H9 (cell line): ENCODE measurements around the gene MAPKAP1. TPM values are rescaled to one million over a fixed set of nuclear protein-coding genes. Genes with fewer than 3 reads are reported as not detected.

ENCODE experiments used
- DNase-seq: peaks from one replicate; pipeline ENCODE4 v3.0.0-alpha.2; 2017
- H2AFZ ChIP-seq: one replicate; pipeline ENCODE4 v1.6.1; 2013; ENCODE audit warnings: mild to moderate bottlenecking, low read length, control low read depth, moderate library complexity
- H2AK5ac ChIP-seq: 2 replicates; pipeline ENCODE4 v1.6.1; 2013; ENCODE audit warnings: low read length, control low read depth, mixed read lengths; ENCODE audit not compliant: insufficient read length
- H2BK120ac ChIP-seq: one replicate; pipeline ENCODE4 v1.6.1; 2013; ENCODE audit warnings: low read depth, mild to moderate bottlenecking, low read length, control low read depth, inconsistent platforms; ENCODE audit not compliant: poor library complexity, severe bottlenecking
- H2BK12ac ChIP-seq: 2 replicates; pipeline ENCODE4 v1.6.1; 2013; ENCODE audit warnings: low read length, control low read depth, mixed read lengths, low read depth; ENCODE audit not compliant: insufficient read length
- H2BK15ac ChIP-seq: 2 replicates; pipeline ENCODE4 v1.6.1; 2013; ENCODE audit warnings: low read depth, low read length, control low read depth
- H2BK20ac ChIP-seq: one replicate; pipeline ENCODE4 v1.6.1; 2013; ENCODE audit warnings: low read depth, mild to moderate bottlenecking, low read length, control low read depth, inconsistent platforms; ENCODE audit not compliant: poor library complexity, severe bottlenecking
- H2BK5ac ChIP-seq: 2 replicates; pipeline ENCODE4 v1.6.1; 2013; ENCODE audit warnings: low read length, control low read depth, mixed read lengths; ENCODE audit not compliant: insufficient read length
- H3K14ac ChIP-seq: 2 replicates; pipeline ENCODE4 v1.6.1; 2013; ENCODE audit warnings: low read length, control low read depth; ENCODE audit not compliant: insufficient read depth
- H3K18ac ChIP-seq: 2 replicates; pipeline ENCODE4 v1.6.1; 2013; ENCODE audit warnings: low read depth, mild to moderate bottlenecking, mixed read lengths, low read length, control low read depth; ENCODE audit not compliant: insufficient read length
- H3K23ac ChIP-seq: 2 replicates; pipeline ENCODE4 v1.6.1; 2013; ENCODE audit warnings: low read length, control low read depth, mixed read lengths, low read depth; ENCODE audit not compliant: insufficient read length
- H3K23me2 ChIP-seq: 2 replicates; pipeline ENCODE4 v1.6.1; 2013; ENCODE audit warnings: low read depth, mild to moderate bottlenecking, mixed read lengths, low read length, control low read depth; ENCODE audit not compliant: insufficient read length, poor library complexity, severe bottlenecking
- H3K27ac ChIP-seq: 2 replicates; pipeline ENCODE4 v1.5.1; 2013; ENCODE audit warnings: low read length, control low read depth, mixed read lengths, low read depth; ENCODE audit not compliant: insufficient read length
- H3K27me3 ChIP-seq: 2 replicates; pipeline ENCODE4 v1.6.1; 2013; ENCODE audit warnings: low read length, control low read depth, inconsistent platforms; ENCODE audit not compliant: insufficient read depth
- H3K4ac ChIP-seq: 2 replicates; pipeline ENCODE4 v1.6.1; 2013; ENCODE audit warnings: low read depth, mild to moderate bottlenecking, control low read depth, inconsistent platforms, low read length, moderate library complexity
- H3K4me1 ChIP-seq: 2 replicates; pipeline ENCODE4 v1.6.1; 2013; ENCODE audit warnings: low read length, control low read depth, inconsistent platforms; ENCODE audit not compliant: insufficient read depth
- H3K4me2 ChIP-seq: 2 replicates; pipeline ENCODE4 v1.6.1; 2013; ENCODE audit warnings: low read length, control low read depth, mixed read lengths; ENCODE audit not compliant: insufficient read length, insufficient read depth
- H3K56ac ChIP-seq: 2 replicates; pipeline ENCODE4 v1.6.1; 2013; ENCODE audit warnings: low read depth, mild to moderate bottlenecking, mixed read lengths, low read length, control low read depth; ENCODE audit not compliant: insufficient read length
- H3K79me1 ChIP-seq: 2 replicates; pipeline ENCODE4 v1.6.1; 2013; ENCODE audit warnings: low read depth, mild to moderate bottlenecking, moderate library complexity, low read length, control low read depth, inconsistent platforms; ENCODE audit not compliant: insufficient read depth, poor library complexity, severe bottlenecking
- H3K79me2 ChIP-seq: 2 replicates; pipeline ENCODE4 v1.6.1; 2013; ENCODE audit warnings: low read length, control low read depth, inconsistent platforms; ENCODE audit not compliant: insufficient read depth
- H3K9ac ChIP-seq: 2 replicates; pipeline ENCODE4 v1.6.1; 2013; ENCODE audit warnings: low read length, control low read depth, mixed read lengths; ENCODE audit not compliant: insufficient read length; ENCODE audit errors: extremely low read depth
- H3K9me3 ChIP-seq: one replicate; pipeline ENCODE4 v1.6.1; 2013; ENCODE audit warnings: low read depth, low read length, inconsistent platforms; ENCODE audit not compliant: control insufficient read depth
- H3T11ph ChIP-seq: one replicate; pipeline ENCODE4 v1.6.1; 2013; ENCODE audit warnings: mild to moderate bottlenecking, low read length, control low read depth, inconsistent platforms
- H4K20me1 ChIP-seq: one replicate; pipeline ENCODE4 v1.6.1; 2013; ENCODE audit not compliant: control insufficient read depth, insufficient read length, insufficient read depth
- H4K5ac ChIP-seq: 2 replicates; pipeline ENCODE4 v1.6.1; 2013; ENCODE audit warnings: low read depth, mild to moderate bottlenecking, mixed read lengths, low read length, control low read depth; ENCODE audit not compliant: insufficient read length
- H4K8ac ChIP-seq: replicated peaks from 2 replicates; pipeline ENCODE4 v1.6.1; 2013; ENCODE audit warnings: low read length, control low read depth, mixed read lengths, low read depth; ENCODE audit not compliant: insufficient read length
- H4K91ac ChIP-seq: 2 replicates; pipeline ENCODE4 v1.6.1; 2013; ENCODE audit warnings: low read depth, mild to moderate bottlenecking, moderate library complexity, mixed read lengths, low read length, control low read depth; ENCODE audit not compliant: insufficient read length
- H3K27ac Mint-ChIP-seq, 3 experiments: 2 replicates in 2 of 3; 3 replicates in 1 of 3; pipeline ENCODE4 v1.8.0; 2020 to 2021; ENCODE audit warnings: mixed read lengths in 3 of 3, mild to moderate bottlenecking in 1 of 3, moderate library complexity in 1 of 3
- H3K27me3 Mint-ChIP-seq: 2 replicates; pipeline ENCODE4 v1.8.0; 2021; ENCODE audit warnings: low read depth, mild to moderate bottlenecking, moderate library complexity, mixed read lengths
- H3K36me3 Mint-ChIP-seq, 3 experiments: 2 replicates in 2 of 3; 3 replicates in 1 of 3; pipeline ENCODE4 v1.8.0; 2020 to 2021; ENCODE audit warnings: low read depth in 3 of 3, mixed read lengths in 3 of 3; ENCODE audit not compliant: insufficient read depth in 1 of 3
- H3K4me1 Mint-ChIP-seq, 2 experiments: 2 replicates each; pipeline ENCODE4 v1.8.0; 2020; ENCODE audit warnings: mixed read lengths in 2 of 2
- H3K4me3 Mint-ChIP-seq, 2 experiments: 2 replicates in 1 of 2; 3 replicates in 1 of 2; pipeline ENCODE4 v1.8.0; 2020 to 2021; ENCODE audit warnings: mild to moderate bottlenecking in 2 of 2, mixed read lengths in 2 of 2, moderate library complexity in 1 of 2
- H3K9me3 Mint-ChIP-seq, 2 experiments: 2 replicates in 1 of 2; 3 replicates in 1 of 2; pipeline ENCODE4 v1.8.0; 2020; ENCODE audit warnings: mild to moderate bottlenecking in 2 of 2, mixed read lengths in 2 of 2, moderate library complexity in 1 of 2
- WGBS: extraction: QIAGEN DNeasy Blood & Tissue Kit; methylation state at CpG from one replicate; pipeline ENCODE4 v1.1.7; 2013; ENCODE audit warnings: missing lambda C conversion rate, low lambda C conversion rate, mixed read lengths; ENCODE audit not compliant: insufficient read length; ENCODE audit errors: extremely low coverage; 5-methylcytosine and 5-hydroxymethylcytosine counted together
- long read RNA-seq: library from polyadenylated mRNA; unstranded; transcript quantifications from one replicate; pipeline ENCODE4 v2.0.0, GENCODE V29; 2020
- total RNA-seq: library from RNA; stranded (reverse); gene quantifications from 2 replicates; pipeline ENCODE4 v1.2.1, GENCODE V29; 2021
- TF ChIP-seq, protein P1 (sequence below): fragments of 200-600 bp; sonication (generic); conservative IDR thresholded peaks from 3 replicates; pipeline ENCODE4 v1.8.0; 2021; ENCODE audit warnings: antibody characterized with exemption, mild to moderate bottlenecking

Gene MAPKAP1
- 86.4 and 97.0 TPM in 2 replicates for total RNA-seq
- long read RNA-seq, partial matches to known transcripts, result 13 of 25 reads
- long read RNA-seq, other reads (novel, unspliced or antisense), result 7 of 25 reads

DNA sequence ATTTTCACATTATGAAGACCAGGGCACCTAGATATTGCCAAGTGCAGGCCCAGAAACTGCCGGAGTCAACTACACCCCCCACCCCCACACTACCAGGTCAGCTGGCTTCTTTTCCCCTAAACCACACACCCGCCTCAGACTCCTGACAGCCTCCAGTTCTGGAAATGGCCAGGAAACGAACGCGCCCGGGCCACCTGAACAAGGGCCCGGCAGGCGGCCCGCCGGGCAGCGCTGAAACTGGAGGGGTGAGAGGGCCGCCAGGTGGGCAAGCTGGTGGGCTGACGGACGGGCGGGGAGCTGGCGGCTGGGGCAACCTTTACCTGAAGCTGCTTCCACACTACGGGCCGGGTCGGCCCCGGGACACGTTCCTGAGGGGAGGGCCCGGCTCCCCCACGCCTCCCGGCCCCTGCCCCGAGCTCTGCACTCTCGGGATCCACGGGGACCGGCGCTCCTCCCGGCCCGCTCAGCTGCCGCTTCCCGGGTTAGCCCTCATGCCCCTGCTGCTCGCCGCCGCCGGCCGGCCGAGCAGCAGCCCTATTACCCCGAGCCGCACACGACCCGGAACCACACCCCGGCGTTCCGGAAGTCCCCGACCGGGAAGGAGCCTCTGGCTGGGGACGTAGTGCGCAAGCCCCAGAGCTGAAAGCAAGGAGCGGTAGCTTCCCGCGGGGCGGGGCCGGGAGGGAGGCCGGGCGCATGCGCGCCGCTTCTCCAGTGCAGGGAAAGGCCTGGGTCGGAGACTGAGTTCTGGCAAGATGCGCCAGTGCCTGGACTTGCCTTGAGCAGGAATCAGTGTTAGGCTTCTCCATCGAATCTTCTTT lies at the start of gene MAPKAP1:
Gene MAPKAP1, minus strand, starts transcription at position 558 of the 821 bp plus-strand sequence. CDS start 34,634 bp downstream, outside the sequence.
- H4K91ac ChIP-seq, result no peak within 1 kb of the TSS
- H3K9me3 Mint-ChIP-seq, result no peaks in the 10 kb centered on the region
- no peak within 1 kb of the TSS for H3K27ac ChIP-seq
- peaks cover 8% of the 10 kb centered on the region for H3K23me2 ChIP-seq
- peak within 1 kb of the TSS; percentile 81 to 91 for H3K4me3 Mint-ChIP-seq
- no peaks in the 10 kb centered on the region for H3K4me1 ChIP-seq
- WGBS, result no CpG with 5 or more reads among the region's 63 CpGs
- no peak within 1 kb of the TSS for H3T11ph ChIP-seq
- no peaks in the 10 kb centered on the region for H3K36me3 Mint-ChIP-seq
- peak within 1 kb of the TSS; percentile 10; the same call in 1 of the 2 replicates for H3K14ac ChIP-seq
- H3K23ac ChIP-seq, result no peak within 1 kb of the TSS
- no peaks in the 10 kb centered on the region; the same call in 1 of the 2 replicates for H3K27me3 Mint-ChIP-seq
- no peak within 1 kb of the TSS for H3K4ac ChIP-seq
- no peak within 1 kb of the TSS for H2BK120ac ChIP-seq
- no peak within 1 kb of the TSS for H2BK15ac ChIP-seq
- no peak within 1 kb of the TSS for H2BK20ac ChIP-seq
- peak within 1 kb of the TSS; percentile 94 for H2AFZ ChIP-seq
- H3K79me1 ChIP-seq, result peaks cover 8% of the 10 kb centered on the region
- H4K20me1 ChIP-seq, result no peaks in the 10 kb centered on the region
- no peak within 1 kb of the TSS for H3K56ac ChIP-seq
- H3K18ac ChIP-seq, result no peak within 1 kb of the TSS
- no peaks in the 10 kb centered on the region for H3K27me3 ChIP-seq
- no peaks in the 10 kb centered on the region for H3K9me3 ChIP-seq
- peaks cover 26% of the 10 kb centered on the region; the same call in 1 of the 2 replicates for H3K79me2 ChIP-seq
- no peak within 1 kb of the TSS for H2BK12ac ChIP-seq
- H2BK5ac ChIP-seq, result no peak within 1 kb of the TSS
- peak within 1 kb of the TSS in 2 of 3 experiments; percentile 70 to 96; a peak in 4 of 7 replicates for H3K27ac Mint-ChIP-seq
- no peak within 1 kb of the TSS for H2AK5ac ChIP-seq
- peak; percentile 98 for DNase-seq
- H4K8ac ChIP-seq, result no peak within 1 kb of the TSS
- peak within 1 kb of the TSS; percentile 87 for H3K4me2 ChIP-seq
- no peak within 1 kb of the TSS for H4K5ac ChIP-seq
- H3K9ac ChIP-seq, result peak within 1 kb of the TSS; percentile 64
- TF ChIP-seq, protein P1, sequence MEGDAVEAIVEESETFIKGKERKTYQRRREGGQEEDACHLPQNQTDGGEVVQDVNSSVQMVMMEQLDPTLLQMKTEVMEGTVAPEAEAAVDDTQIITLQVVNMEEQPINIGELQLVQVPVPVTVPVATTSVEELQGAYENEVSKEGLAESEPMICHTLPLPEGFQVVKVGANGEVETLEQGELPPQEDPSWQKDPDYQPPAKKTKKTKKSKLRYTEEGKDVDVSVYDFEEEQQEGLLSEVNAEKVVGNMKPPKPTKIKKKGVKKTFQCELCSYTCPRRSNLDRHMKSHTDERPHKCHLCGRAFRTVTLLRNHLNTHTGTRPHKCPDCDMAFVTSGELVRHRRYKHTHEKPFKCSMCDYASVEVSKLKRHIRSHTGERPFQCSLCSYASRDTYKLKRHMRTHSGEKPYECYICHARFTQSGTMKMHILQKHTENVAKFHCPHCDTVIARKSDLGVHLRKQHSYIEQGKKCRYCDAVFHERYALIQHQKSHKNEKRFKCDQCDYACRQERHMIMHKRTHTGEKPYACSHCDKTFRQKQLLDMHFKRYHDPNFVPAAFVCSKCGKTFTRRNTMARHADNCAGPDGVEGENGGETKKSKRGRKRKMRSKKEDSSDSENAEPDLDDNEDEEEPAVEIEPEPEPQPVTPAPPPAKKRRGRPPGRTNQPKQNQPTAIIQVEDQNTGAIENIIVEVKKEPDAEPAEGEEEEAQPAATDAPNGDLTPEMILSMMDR, result no peak
- H3K4me1 Mint-ChIP-seq, result peaks cover 25 to 31% of the 10 kb centered on the region in 2 experiments
